Muscle of arm (tissue), 12 donors: ENCODE measurements around the gene COLEC12. TPM values are rescaled to one million over a fixed set of nuclear protein-coding genes. Genes with fewer than 3 reads are reported as not detected.
A peak's percentile ranks its signal among the peaks of the same experiment; 100 is the strongest.

ENCODE experiments used
- DNase-seq: peaks from one replicate; pipeline ENCODE4 v3.0.0-alpha.2; 2013
- polyA plus RNA-seq, 12 donors: library from polyadenylated mRNA; unstranded; fragments of 120-200 nt; gene quantifications; one replicate each; pipeline ENCODE4 v1.2.1, GENCODE V29; 2013; ENCODE audit not compliant: insufficient read length in 12 of 12

COLEC12 gene
- polyA plus RNA-seq, 12 donors, result 32.2 to 101 (median 50.3) TPM; not detected in 1

DNA sequence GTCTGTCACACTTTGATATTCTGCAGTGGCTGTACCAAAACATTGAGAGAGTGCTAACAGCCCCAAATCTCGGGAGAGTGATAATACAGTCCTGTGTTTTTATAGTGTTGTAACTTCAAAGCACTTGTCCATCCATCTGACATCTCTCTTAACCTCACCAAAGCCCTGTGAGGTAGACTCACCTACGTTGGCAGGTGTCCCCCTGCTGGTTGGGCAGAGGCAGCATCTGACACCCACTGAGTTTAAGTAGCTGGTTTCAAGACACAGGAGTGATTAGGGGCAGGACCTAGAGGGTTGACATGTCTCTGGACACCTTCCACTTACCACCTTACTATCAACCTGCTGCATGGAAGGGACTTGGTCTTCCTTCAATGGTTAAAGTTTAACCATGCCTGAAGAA, 22.9 kb downstream of the COLEC12 start:
- no peak for DNase-seq

GRCh38 chr18:476251-476664, 24.2 kb downstream of the COLEC12 start:
- DNase-seq, result no peak

DNA sequence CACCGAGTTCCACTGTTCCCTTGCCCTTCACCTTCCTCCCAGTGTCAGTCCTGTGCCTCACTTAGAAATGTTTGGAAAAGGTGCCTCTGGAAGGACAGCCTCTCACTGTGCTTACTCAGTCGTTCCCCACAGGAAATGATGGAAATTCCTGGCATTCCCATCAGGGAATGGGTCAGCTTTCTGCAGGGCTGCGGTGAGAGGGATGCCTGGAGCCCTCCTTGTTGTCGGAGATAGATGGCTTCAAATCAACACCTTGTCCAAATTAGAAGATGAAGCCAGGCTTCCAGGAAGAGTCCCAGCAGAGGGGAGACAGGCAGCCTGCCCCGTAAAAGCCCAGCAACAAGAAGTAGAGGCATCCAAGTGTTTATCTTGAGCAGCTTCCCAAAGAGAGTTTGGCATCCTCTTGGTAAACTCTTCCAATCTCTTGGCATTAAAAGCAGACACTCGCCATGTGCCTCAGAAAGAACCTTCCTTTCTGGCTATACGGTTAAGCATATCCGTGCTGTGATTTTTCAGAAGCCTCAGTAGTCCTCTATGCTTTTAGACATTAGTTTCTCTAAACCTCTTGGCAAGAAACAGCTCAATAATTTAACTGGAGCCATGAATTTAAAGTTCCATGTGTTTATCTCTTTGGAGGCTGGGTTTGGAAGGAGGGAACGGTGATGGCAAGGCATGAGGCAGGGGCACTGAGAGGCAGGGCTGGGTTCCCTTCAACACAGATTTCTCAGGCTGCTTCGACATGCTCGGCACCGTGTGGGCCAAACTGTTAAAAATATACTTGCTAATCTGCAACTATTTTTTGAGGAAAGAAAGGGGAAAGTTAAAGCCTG, 25.1 kb downstream of the COLEC12 start:
- DNase-seq, result no peak

DNA sequence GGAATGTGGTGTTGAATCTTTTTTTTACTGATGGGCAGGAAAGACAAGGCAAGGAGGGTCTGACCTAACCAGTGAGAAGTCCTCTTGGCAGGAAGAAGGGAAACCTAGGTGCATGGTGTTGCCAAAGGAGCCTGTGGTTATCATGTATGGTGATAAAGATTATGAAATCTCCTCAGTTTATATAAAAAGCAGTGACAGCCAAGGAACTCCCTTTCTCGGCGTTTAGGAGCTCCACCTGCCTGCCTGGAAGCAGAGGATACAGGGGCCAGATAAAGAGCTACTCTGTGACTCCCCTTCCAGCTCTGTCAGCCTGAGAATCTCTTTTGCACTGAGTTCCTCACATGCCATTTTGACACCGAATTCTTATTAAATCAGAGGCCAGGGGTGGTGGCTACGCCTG, 26.1 kb downstream of the COLEC12 start:
- no peak for DNase-seq

GRCh38 chr18:473802-474201, 26.7 kb downstream of the COLEC12 start:
- DNase-seq, result no peak

GRCh38 chr18:471716-472115, 28.8 kb downstream of the COLEC12 start:
- DNase-seq, result no peak

- no peak for DNase-seq
Observed at GRCh38 chr18:470661-471501, 29.6 kb downstream of the COLEC12 start.

DNA sequence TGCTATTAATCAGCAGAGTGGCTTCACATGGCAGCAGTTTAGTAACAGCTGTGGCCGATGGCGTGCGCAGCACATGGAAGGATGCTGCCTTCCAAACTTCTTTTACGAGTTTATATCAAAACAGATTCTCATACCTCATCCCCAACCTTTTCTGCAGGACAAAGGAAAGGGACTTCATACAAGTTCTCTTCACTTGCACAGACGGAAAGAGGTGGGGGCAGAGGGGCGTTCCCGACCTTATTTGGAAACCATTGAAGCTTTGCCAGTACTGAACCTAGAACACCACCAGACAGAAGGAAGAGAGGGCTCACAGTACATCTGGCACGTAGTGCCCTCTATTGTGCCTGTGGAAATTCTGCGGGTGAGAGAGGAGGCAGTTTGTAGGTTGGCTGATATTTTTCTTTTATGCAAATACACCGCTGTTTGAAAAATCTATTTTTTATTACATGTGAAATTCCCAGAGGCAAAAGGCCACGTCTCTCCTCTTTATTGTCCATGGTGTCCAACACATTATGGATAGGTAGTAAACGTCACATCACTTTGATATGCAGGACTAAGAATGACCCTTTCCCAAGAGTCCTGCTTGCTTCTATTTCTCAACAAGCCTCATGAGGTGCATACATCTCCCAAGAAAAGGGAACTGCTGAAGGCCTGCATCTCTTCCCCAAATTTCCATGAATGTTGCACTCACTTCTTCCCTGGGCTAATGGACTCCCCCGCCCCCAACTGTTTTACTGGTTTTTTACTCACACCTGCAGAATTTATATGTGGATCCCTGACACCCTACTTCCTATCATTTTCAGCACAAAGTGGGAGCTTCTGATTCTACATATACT, 31.3 kb downstream of the COLEC12 start:
- no peak for DNase-seq

- DNase-seq, result no peak
Observed at GRCh38 chr18:463827-464541, 36.5 kb downstream of the COLEC12 start.

DNA sequence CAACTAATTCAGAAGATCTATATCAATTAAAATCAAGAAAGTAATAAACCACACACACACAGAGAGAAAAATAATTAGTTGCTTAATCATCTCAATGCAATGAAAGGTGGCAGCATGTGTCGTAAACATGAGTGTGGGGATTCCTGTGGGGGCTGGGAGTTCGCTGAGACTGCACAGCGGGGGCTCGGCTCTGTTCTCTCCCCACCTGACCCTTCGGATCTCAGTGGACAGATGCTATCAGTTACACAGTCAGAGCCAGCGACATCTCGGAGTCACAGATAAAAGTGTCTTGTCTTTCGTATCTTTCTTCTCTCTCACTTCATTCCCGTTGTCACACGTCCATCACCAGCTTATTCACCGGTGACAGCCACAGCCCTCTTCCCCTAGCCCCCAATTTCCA, 37.1 kb downstream of the COLEC12 start:
- no peak for DNase-seq

GRCh38 chr18:461762-462161, 38.7 kb downstream of the COLEC12 start:
- no peak for DNase-seq

- no peak for DNase-seq
Observed at GRCh38 chr18:460791-461190, 39.7 kb downstream of the COLEC12 start.

DNA sequence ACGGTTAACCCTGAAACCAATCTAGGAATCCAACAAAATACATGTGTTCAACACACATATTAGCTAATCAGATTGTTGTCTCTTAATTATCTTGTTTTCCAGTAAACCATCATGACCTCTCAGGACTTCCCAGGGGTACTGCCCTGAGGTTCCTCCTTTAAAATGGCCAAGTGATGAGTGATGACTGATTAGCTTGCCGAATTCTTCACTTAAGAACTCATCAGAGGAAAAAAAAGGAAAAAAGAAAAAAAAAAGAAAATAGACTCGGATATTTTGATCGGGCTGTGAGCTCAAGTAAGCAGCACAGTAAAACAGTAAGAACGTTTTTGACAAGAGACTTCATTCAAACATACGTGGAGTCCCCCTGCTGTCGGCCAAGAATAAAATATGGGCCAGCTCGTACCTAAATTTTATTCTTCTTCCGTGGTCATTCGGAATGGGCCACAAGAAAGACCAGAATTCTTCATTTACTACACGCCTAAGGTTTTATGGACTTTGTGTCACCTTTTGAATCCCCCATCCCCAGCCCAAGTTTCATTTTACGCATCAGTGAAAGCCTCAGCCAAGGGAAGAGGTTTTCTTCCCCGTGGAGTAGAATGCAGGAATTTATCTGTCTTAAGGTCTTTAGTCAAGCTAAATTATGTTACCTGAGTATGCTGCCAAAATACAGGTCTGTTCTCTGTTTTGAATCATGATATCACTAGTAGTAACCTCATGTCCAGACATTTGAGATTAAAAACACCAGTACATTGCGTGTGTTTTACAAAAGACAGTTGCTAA, 40.5 kb downstream of the COLEC12 start:
- no peak for DNase-seq

DNA sequence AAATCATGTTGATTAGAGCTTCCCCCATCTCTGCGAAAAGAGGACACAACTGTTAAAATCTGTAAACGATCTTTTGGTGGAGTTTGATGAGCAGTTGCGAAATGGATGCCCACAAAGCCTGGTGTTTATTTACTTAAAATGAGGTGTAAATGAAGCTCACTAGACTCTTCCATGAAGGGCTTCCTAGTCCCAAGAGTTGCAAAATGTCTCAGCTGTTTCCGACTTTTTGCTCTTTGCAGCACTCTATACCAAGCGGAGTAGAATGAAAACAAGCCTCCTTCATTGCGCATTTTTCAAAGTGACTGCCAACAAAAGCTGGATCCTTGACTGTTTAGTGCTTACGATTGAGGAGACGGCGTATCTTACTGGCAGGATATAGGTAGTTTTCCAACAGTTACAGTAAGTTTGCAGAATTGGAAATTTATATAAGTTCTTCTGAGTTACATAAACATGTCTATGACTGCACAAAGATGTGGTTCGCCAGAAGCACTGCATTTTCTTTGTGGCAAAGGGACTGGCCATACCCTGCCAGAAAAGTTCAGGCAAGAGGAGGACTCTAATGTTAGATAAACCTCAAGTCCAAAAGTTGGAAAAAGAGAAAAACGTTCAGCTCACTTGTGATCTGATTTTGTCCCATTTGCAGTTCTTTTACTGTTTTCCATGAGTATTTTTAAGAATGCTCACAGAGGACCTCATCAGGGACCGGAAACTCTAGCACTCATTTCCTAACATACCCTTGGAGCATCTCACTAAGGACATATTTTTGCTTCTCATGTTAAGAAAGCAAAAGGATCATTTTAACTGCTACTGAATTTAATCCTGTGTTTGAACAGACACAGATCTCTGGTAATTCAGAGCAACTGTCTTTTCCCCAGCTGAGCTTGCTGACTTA, 42.7 kb downstream of the COLEC12 start:
- peak; percentile 79 for DNase-seq

- peak; percentile 88 for DNase-seq
Observed at GRCh38 chr18:457140-457519, 43.4 kb downstream of the COLEC12 start.

DNA sequence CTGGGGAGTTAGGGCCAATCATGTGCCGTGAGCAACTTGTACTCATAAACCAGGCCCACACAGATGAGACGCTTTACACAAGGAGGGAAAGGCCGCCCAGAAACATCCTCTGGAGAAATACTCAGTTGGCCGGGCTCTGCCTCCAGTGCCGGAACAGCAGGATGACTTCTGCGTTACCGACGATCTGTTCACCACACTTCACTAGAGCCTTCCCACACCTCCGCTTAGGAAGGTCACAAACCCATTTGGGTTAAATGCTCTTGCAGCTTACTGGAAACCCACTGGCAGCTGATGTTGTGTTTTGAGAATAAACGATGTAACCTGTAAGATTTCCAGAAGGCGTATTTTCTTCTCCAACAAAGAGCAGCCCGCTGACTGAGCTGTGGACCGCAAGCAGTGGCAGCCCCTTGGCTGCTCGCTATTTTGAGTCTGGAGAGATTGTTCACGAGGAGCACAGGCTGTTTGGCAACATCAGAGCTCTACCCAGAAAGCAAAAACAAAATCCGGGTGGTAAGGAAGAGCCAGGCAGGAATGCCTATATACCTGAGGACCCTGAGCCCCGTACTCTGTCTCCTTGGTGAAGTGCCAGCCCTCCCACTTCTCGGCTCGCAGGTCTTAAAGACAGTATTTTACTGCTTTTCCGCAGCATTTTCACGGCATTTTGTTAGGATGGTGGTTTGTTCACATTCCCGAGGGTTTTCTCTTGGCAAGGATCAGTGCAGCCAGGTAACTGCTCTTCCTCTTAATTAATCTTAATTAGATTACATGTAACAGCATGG, 44.0 kb downstream of the COLEC12 start:
- peak; percentile 92 for DNase-seq

GRCh38 chr18:453400-453799, 47.1 kb downstream of the COLEC12 start:
- no peak for DNase-seq

GRCh38 chr18:452816-453215, 47.7 kb downstream of the COLEC12 start:
- no peak for DNase-seq

DNA sequence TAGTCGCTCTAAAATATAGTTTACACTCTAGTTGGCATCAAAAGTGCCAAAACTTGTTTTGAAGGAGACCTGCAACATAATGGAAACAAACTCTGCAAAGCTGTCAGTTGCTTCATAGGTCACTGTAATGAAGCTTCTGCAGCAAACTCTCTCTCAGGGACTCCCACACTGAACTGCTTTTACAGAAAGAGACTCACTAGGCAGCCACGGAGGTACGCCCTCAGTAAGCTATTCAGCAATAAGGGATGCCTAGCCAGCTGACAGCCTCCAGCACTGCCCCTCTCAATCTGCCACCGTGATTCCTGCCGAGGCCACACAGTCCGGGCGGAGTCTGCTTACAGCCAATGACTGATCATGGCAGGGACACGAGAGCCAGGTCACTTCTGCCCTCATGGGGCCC, 51.1 kb downstream of the COLEC12 start:
- no peak for DNase-seq
